C4-2B (cell line): ENCODE data around the gene ARIH2.

ENCODE experiments used
- CTCF ChIP-seq: fragments of 450-650 bp; conservative IDR thresholded peaks from 2 replicates; pipeline ENCODE4 v1.5.1; 2017; ENCODE audit warnings: mild to moderate bottlenecking
- ZFX ChIP-seq: fragments of 450-650 bp; IDR thresholded peaks from 2 replicates; pipeline ENCODE4 v1.6.1; 2017

GRCh38 chr3:49026536-49026935 is 107.9 kb downstream of the ARIH2 start:
- no peak for TF ChIP-seq CTCF
- no peak for TF ChIP-seq ZFX
